ENCODE results near the gene EVI2B. TPM values are rescaled to one million over a fixed set of nuclear protein-coding genes. Genes with fewer than 3 reads are reported as not detected.
"Not testable (repeated sequence)": the region's sequence is repeated elsewhere in the genome, so short reads cannot be mapped to it uniquely, and the experiment has no call there.

EVI2B gene
- total RNA-seq, 6 experiments from 2014 or later: 1.5 to 9.4 (median 4.9) TPM

DNA sequence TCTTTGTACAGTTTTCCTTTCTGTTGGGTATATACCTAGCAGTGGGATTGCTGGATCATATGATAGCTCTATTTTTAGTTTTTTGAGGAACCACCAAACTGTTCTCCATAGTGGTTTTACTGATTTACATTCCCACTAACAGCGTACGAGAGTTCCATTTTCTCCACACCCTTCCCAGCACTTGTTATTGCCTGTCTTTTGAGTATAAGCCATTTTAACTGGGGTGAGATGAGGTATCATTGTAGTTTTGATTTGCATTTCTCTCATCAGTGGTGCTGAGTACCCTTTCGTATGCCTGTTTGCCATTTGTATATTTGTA lies 887 bp upstream of the EVI2B start:
- intact Hi-C loops (cut with DNase I): no loop called here
- WGBS (ENCODE audit: insufficient coverage, low coverage, low lambda C conversion rate, missing lambda C conversion rate): 78% methylated on average over 2 of the region's 3 CpGs
- H3K4me1 ChIP-seq: no peaks in the 10 kb centered on the region
- no peaks in the 10 kb centered on the region for H3K9me3 ChIP-seq
- DNase-seq (no peak), ATAC-seq (no peak)
- no peaks in the 10 kb centered on the region for H3K36me3 ChIP-seq
- TF ChIP-seq, protein P1, sequence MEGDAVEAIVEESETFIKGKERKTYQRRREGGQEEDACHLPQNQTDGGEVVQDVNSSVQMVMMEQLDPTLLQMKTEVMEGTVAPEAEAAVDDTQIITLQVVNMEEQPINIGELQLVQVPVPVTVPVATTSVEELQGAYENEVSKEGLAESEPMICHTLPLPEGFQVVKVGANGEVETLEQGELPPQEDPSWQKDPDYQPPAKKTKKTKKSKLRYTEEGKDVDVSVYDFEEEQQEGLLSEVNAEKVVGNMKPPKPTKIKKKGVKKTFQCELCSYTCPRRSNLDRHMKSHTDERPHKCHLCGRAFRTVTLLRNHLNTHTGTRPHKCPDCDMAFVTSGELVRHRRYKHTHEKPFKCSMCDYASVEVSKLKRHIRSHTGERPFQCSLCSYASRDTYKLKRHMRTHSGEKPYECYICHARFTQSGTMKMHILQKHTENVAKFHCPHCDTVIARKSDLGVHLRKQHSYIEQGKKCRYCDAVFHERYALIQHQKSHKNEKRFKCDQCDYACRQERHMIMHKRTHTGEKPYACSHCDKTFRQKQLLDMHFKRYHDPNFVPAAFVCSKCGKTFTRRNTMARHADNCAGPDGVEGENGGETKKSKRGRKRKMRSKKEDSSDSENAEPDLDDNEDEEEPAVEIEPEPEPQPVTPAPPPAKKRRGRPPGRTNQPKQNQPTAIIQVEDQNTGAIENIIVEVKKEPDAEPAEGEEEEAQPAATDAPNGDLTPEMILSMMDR (IDR thresholded peaks at IDR 0.05): no peak
- no peak for TF ChIP-seq POLR2A (IDR thresholded peaks at IDR 0.05)
- peak overlapping the region in 2 of 3 donors; percentile 29 to 41 for H3K27ac ChIP-seq
- H3K4me3 ChIP-seq: no peak overlapping the region
- H3K27me3 ChIP-seq: no peaks in the 10 kb centered on the region

DNA sequence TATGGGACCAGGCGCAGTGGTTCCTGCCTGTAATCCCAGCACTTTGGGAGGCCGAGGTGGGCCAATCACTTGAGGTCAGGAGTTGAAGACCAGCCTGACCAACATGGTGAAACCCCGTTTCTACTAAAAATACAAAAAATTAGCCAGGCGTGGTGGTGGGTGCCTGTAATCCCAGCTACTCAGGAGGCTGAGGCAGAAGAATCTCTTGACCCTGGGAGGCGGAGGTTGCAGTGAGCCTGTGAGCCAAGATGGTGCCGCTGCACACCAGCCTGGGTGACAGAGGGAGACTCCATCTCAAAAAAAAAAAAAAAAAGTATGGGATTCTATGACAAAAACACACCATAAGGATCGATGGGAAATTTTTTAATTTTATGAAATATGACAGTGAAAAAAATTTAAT lies 1.6 kb downstream of the EVI2B start:
- intact Hi-C loops (cut with DNase I): not testable (repeated sequence)
- peak overlapping the region; percentile 1 to 28 (median 3) for H3K4me3 ChIP-seq
- ATAC-seq: peak in 2 of 4 donors; percentile 16 to 32

DNA sequence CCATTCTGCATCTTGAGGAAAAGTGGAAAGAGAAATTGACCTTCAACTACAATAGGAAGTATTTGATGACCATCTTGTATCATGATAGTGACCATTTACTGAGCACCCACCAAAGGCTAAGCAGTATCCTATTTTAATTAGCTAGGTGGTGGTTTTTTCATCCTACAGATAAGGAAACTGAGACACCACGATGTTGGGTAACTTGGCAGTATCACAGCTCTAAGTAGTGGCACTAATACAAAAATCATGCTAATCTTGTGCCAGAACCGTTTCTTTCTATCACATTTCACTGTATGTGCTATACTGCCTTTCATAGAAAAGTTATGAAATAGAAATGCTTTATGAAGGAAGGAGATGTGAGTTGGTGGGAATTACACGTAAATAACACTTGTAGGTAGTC lies 2.3 kb downstream of the EVI2B start:
- no peak for DNase-seq
- TF ChIP-seq, protein P1 (IDR thresholded peaks at IDR 0.05): no peak
- no peak for TF ChIP-seq POLR2A (IDR thresholded peaks at IDR 0.05)
- Histone ChIP-seq H3K27me3 (no peaks in the 10 kb centered on the region), H3K36me3 (no peaks in the 10 kb centered on the region), H3K4me3 (peak overlapping the region in 1 of 3 donors; percentile 28), H3K27ac (peak overlapping the region in 1 of 3 donors; percentile 48), H3K9me3 (no peaks in the 10 kb centered on the region), H3K4me1 (no peaks in the 10 kb centered on the region)
- ATAC-seq: no peak
- WGBS (ENCODE audit: insufficient coverage, low coverage, low lambda C conversion rate, missing lambda C conversion rate): 63% methylated on average over 3 of the region's 3 CpGs
- intact Hi-C loops (cut with DNase I): no loop called here

More for the DNA sequence above, 1.6 kb downstream of the EVI2B start:
- 63% methylated on average over 6 of the region's 7 CpGs for WGBS (ENCODE audit: insufficient coverage, low coverage, low lambda C conversion rate, missing lambda C conversion rate)
- H3K9me3 ChIP-seq, H3K36me3 ChIP-seq, H3K27me3 ChIP-seq, H3K4me1 ChIP-seq: not testable (repeated sequence)
- peak overlapping the region in 2 of 3 donors; percentile 44 to 48 for H3K27ac ChIP-seq
- peak in 1 of 3 donors; percentile 58 for DNase-seq

DNA sequence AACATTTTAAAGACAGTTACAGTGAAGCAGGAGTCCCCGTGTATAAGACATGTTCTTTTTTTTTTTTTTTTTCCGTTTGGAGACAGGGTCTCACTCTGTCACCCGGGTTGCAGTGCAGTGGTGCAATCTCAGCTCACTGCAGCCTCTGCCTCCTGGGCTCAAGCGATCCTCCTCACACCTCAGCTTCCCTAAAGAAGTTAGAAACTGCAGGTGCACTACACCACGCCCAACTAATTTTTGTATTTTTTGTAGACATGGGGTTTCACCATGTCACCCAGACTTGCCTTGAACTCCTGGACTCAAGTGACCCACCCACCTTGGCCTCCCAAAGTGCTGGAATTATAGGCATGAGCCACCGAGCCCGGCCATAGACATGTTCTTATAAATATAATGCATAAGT lies 3.0 kb downstream of the EVI2B start:
- H3K9me3 ChIP-seq: no peaks in the 10 kb centered on the region
- no peak overlapping the region for H3K4me3 ChIP-seq
- intact Hi-C loops (cut with DNase I): no loop called here
- TF ChIP-seq POLR2A (IDR thresholded peaks at IDR 0.05): no peak
- TF ChIP-seq, protein P1 (IDR thresholded peaks at IDR 0.05): no peak
- H3K4me1 ChIP-seq: no peaks in the 10 kb centered on the region
- no peak for DNase-seq
- no peaks in the 10 kb centered on the region for H3K27me3 ChIP-seq
- H3K36me3 ChIP-seq: no peaks in the 10 kb centered on the region
- ATAC-seq: no peak
- WGBS (ENCODE audit: insufficient coverage, low coverage, low lambda C conversion rate, missing lambda C conversion rate): 50% methylated on average over 7 of the region's 7 CpGs
- H3K27ac ChIP-seq: peak overlapping the region in 2 of 3 donors; percentile 21 to 38

DNA sequence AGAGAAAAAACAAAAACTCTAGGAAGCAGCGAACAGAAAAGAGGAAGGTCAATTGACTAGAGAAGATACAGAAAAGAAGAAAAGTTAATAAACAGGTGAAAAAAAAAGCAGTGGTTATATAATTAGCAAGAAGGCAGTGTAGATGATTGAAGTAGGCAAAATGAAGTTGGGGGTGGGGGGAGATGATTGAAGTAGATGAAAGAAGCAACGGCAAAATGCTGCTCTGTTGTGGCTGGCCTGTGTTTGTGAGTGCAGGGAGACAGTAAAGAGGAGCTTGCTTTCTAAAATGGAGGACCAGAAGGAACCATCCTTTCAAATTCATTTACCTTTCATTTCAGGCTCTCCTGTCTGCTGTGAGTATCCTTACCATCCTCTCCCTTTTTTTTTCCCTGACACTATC lies 3.6 kb downstream of the EVI2B start:
- no peaks in the 10 kb centered on the region for H3K4me1 ChIP-seq
- intact Hi-C loops (cut with DNase I): no loop called here
- peak in 2 of 4 donors; percentile 18 to 23 for ATAC-seq
- WGBS (ENCODE audit: insufficient coverage, low coverage, low lambda C conversion rate, missing lambda C conversion rate): 73% methylated on average over 2 of the region's 2 CpGs
- no peak overlapping the region for H3K4me3 ChIP-seq
- no peaks in the 10 kb centered on the region for H3K27me3 ChIP-seq
- no peaks in the 10 kb centered on the region for H3K36me3 ChIP-seq
- H3K9me3 ChIP-seq: no peaks in the 10 kb centered on the region
- DNase-seq: no peak
- H3K27ac ChIP-seq: peak overlapping the region in 2 of 3 donors; percentile 21 to 38
- TF ChIP-seq POLR2A (IDR thresholded peaks at IDR 0.05): no peak
- TF ChIP-seq, protein P1 (IDR thresholded peaks at IDR 0.05): no peak
